Germinal center (tissue), 1 donor: ENCODE results near the gene TFB1M.
"Not testable (repeated sequence)": the region's sequence is repeated elsewhere in the genome, so short reads cannot be mapped to it uniquely, and the experiment has no call there.

ENCODE experiments used
- DNase-seq: peaks from one replicate; pipeline ENCODE4 v3.0.0; 2012; ENCODE audit warnings: mixed read lengths, low spot score

The TFB1M gene

DNA sequence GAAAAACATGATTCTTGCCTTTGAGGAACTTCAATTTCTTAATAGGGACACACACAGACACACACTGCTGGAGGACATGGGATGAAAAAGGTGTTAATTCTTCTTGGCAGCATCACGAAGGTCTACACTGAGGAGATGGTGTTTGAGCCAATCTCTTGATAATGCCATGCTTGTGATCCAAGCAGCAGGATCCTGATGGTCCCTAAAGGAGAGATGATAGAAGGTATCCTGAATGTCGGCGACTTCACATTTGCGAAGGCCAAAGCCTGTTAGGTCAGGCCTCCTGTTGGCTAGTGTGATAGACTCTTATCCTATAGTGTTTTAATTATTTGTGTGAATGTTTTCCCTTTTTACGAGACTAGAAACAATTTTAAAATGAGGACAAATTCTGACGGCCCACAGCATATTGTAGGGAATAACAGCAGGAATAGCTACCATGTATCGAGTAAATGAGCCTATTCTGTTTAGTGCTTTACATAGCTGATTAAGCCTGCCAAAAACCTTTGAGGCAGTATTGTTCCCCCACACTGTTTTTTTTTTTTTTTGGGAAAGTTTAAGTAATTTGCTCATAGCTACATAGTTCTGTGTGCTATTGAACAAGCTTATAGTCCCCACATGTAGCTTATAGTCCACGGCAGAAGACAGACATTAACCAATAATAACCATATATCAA, 15.3 kb upstream of the TFB1M start:
- DNase-seq = no peak

DNA sequence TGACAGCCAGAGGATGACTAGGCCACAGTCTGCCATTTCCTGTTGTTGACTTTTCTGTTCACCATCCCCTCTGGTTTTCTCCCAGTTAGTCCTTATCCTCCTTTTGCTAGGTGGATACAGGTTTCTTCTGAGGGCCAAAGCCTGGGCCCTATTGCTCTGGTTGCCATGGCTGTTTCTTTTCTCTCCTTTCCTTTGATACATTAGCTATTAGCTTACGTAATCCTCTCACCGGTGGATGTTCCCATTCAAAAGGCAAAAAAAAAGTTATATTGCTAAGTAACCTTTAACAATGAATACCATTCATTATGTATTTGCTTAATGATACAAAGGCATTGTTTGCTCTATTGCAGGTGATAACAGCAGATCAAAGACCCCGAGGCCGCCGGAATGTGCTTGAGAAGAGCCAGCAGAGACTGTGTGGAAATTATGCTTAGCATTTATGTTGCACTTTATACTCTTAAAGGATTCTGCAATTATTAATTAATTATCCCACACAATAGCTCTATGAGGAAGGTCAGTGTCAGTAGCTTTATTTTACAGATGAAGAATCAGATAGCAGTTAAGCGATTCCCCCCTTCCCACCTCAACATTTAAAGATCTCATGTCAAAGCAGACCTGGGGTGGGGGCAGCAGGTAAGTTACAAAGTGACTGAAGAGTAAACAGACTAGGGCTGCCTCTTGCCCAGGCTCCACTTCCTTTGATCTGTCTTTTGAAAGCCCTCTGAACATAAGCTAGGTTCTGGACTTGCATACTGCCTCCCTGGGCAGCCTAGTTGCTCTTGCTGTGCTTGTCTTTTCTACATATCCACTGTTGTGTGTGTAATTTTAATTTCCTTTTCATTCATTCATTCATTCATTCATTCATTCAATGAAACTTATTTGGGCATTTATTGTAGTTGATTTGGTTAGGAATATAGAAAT, 14.5 kb upstream of the TFB1M start:
- no peak for DNase-seq

DNA sequence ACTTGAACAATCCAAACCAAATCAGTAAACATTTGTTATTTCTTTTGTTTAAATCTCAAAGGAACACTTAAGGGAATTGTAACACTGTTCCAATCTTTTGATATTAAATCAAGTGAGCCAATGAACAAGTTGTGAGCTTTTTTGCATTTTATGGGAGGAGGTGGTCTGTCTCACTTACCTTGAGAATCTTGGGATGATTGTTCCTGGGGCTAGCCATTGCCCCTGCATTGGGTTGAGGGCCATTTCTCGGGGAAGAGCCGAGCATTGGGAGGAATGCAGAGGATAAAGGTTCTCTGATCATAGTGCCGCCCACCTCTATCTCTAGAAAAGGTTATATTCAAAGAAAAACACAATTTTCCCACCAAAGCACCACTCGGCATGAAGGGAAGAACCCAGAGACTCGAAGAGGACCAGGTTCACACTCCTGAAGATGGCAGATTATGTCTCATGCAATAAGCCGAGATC, 13.8 kb upstream of the TFB1M start:
- no peak for DNase-seq

DNA sequence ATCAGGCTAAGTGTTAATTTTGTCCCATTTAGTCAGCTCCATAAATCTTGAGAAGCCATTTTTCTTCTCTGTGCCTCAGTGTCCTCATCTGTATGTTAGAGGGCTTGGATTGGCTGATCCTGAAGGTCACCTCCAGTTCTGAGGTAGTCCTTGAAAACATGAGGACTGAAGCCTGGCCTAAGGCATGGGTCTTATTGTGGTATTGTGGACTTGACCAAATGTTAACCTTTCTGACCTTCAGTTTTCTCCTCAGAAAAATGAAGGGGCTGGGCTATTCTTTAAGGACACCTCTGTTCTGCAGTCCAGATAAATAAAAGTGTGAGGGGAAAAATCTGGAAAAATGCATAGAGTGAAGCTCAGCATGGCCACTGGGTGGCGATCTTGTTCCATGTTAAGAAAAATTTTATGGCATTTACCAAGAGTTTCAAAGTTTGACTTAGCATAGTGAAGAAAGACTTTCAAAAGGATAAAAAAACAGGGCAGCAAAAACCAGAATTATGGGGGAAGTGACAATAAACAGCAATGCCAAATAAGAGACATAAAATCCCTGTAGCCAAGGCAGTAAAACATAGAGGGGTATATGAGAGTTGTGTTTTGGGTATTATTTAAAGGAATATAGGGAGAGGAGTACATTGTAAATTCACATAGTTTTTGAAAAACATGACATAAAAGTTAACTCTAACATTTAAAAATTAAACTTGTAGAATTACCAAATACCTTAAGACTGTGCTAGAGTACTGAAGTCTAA, 13.2 kb upstream of the TFB1M start:
- DNase-seq = peak; percentile 15

DNA sequence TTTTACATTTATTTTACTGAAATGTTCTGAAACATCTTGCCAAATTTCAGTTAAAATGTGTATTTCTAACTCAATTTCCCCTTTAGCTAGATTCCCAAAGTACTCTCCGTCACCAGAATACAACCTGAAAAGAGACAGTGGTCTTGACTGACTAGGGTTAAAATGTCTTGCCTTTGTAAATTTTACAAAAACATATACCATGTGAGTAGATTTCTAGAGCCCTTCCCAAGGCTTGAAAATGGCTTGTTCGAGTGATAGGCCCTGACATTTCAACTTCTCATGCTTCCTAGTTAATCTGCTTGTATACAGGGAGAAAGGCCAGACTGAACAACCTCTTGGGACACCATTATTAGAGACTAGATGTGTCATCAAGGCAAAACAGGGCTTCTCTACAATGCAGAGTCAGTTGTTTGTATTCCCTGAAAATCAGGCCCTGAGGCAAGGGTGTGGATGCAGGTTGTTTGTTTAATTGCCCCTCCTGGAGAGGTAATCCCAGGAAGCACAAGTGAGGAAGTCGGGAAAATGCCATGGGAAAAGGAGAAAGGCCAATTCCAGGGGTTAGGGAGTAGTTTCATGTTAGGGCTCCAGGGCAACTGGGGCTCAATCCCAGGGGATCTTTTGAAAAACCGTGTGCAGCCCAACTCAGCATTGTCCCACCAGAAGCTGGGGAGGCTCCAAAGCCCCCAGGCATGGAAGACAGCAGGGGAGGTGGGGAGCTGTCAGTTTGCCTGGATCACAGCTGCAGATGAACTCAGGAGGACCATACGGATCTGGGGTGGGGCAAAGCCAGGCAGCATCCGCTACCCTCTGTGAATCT, 11.6 kb upstream of the TFB1M start:
- DNase-seq = no peak

DNA sequence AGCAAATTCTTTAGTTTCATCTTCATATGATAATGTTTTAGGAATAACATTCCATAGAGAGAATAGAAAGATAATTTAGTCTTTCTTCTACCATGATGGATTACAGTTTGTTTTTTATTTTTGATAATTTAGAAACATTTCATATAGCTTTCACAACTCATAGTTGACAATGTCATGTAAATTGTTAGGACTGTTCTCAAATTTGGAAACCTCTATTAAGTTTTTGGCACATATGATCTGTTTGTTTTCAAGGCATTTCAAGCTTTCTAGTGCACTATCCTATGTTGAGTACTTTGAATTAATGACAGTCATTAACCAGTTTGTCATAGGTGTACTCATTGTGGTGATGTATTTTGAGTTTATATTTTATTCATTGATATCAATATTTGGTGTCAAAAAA, 10.7 kb upstream of the TFB1M start:
- DNase-seq = no peak

DNA sequence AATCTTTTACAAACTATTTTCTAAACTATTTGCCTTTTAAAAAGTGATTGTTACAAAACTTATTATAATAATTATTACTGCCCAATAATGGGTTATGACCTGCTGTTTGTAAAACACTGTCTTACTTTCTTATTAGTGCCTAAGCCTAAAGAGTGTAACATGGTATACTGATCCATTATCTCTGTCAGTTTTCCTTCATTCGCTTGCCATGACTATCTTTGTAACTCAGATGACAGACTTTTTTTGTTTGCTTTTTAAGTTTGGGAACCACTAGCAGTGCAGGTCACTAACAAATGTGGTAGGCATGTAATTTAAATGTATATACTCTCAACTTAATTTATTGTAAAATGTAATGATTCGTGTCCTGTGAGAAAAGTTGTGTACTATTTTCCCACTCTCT, 9.9 kb upstream of the TFB1M start:
- DNase-seq = no peak

DNA sequence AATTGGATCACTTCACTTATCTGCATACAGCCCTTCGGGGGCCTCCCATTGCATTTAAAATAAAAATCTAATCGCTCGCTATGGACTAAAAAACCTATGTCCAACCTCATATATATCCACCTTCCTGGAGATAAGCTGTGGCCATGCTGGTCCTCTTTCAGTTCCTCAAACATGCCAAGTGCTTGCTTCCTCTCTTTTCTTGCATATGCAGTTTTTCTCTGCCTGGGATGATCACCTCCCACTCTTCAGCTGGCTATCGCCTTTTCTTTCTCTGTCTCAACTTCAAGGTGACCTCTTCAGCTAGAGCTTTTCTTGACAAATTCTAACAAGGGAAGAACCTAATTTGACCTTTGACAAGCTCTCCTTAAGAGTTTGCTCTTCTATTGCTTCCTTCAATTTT, 5.6 kb upstream of the TFB1M start:
- no peak for DNase-seq

DNA sequence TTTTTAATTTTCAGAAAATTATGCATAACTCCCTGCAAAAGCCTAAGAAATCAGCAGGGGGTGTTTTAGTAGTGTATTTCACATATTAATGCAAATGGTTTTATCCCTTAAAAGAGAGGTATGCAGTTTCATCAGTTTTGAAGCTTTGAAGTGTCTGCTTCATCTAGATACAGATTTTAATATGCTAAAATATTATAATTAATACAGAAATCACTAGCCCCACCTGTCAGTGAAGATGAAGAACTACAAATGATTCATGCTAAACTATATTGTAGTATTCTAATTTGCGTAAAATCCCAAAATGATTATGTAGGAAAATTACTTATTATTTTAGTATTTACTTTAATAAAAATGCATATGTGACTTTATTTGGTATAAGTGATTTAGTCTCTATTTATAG, 2.9 kb upstream of the TFB1M start:
- DNase-seq = no peak

DNA sequence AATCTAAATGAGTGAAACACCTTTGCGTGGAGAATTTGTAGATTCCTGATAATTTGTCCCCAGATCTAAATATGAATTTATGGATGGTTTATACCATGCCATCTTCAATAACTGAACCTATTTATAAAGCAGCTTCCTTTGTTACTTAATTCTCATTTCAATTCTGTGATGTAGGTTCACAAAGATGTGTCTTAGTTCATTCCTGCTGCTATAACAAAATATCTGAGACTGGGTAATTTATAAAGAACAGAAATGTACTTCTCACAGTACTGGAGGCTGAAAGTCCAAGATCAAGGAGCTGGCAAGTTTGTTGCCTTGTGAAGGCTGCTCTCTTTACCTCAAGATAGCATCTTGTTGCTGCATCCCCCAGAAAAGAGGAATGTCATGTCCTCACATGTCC, 2.1 kb upstream of the TFB1M start:
- DNase-seq = no peak

DNA sequence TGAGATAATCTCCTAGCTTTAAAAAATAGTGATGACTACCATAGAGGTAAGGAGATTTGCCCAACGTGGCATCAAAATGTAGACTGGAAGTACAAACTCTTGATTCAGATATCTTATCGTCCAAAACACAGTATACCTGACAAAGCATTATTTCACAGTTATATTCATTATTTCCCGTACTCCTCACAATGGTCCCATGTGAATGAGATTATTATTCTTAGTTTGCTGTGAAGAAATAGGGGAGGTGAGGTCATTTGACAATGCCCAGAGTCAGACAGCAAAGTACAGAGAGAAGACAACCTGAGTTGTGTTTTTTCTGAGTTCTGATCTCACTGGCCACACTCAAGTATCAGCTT, 1.2 kb upstream of the TFB1M start:
- no peak for DNase-seq

DNA sequence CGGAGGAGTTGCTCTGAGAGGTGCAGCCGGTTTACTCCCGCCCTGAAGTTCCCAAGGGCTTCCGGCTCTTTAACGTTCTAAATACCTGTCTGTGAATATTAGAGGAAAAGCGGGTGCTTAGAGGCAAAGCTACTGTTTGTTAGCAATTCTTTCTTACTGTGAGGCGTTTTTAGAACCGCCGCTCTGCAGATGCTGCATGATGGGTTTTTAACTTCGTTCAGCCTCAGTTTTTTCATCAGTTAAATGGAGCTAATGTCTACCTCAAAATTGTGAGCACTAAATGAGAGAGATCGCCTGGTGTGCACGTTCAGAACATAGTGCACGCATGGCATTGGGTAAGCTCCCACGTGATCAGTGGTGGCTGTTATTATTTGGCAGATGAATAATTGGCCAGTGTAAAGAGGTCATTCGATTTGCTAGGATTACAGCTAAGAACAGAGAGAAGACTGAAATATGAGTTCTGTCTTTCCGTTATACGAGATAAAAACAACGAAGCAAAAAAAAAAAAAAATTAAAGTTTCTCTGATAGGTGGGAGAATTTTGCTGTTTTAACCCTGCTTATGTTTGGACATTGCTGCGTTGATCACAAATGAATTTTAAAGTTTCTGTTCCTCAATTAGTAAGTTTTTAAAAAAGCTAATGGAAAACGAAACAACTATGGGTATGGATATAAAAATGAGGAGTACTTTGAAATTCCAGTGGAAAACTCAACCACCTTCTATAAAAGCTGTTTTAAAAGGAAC, 660 bp upstream of the TFB1M start:
- DNase-seq = peak; percentile 54

DNA sequence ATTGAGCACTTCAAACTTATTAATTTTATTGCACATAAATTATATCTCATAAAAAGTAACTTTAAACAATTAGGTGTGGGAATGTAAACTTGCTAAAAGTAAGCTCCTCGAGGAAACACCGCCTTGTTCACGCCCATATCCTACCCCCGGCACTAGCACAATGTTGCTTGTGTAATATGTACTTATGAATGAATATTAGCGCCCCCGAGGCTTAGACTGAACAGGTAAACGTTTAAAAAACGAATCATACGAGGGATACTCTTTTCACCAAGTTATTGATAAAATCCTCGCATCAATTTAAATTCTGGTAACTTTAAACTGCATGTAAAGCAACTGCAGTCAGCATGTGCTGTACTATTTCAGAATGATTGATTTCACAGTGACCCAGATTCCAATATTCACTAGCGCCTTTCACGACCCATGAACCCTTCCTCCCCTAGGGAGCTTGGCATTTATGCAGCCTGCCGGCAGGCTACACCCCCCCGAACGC, 637 bp downstream of the TFB1M start:
- peak; percentile 26 for DNase-seq

DNA sequence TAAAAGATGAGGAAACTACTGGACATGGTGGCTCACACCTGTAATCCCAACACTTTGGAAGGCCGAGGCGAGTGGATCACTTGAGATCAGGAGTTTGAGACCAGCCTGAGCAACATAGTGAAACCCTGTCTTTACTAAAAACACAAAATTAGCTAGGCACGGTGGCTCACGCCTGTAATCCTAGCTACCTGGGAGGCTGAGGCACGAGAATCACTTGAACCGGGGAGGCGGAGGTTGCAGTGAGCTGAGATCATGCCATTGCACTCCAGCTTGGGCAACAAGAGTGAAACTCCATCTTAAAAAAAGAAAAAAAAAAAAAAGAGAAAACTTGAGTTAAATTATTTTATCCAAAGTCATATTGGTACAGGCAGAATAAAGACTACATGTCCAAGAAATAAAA, 1.3 kb downstream of the TFB1M start:
- not testable (repeated sequence) for DNase-seq

DNA sequence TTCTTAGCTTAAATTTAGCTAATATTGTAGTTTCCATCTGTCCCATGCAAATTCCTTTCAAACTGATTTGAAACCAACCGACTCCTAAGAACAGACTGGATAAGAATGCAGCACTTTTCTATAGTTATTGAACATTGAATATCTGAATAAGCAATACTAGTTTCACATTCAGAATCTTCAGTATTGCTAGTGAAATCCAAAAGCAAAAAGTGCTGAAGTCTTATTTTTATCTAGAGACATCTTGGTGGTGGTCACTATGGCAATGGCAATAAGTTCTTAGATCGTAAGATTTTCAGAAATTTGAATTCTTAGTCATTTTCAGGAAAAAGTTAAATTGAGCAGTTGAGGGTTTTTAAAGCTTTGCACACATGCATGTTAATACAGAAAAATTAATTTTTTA, 2.7 kb downstream of the TFB1M start:
- DNase-seq = no peak

DNA sequence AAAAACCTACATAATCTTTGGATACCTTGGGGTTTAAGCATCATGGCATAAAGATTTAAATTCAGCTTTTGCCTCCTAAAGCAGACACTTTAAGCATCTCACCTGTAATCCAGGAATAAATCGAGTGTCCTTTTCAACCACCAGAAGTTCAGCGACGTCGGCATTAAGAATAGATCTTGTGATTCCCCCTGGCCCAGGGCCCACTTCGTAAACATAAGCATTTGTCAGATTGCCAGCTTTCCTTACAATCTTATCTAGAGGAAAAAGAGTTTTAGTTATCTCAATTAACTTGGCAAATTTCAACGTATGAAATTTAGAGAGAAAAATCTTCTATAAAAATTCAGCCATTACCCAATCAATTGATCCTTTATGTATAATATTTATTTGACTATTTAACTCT, 3.2 kb downstream of the TFB1M start:
- DNase-seq = no peak

DNA sequence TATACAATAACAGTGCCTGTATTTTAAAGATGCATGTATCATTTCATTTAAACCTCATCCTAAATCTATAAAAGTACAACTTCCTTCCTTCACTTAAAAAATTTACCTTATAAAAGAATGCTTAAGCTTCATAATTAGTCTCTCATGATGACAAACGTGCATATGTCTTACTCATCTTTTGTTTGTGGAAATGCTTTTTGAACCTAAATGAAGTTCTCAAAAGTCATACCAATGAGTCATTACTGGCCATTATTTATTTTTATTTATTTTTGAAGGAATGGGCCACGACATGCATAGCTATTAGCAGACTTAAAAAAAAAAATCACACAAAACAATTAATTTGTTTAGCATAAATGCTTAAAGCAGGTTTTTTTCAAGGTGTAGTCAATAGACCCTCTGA, 3.7 kb downstream of the TFB1M start:
- DNase-seq = no peak

DNA sequence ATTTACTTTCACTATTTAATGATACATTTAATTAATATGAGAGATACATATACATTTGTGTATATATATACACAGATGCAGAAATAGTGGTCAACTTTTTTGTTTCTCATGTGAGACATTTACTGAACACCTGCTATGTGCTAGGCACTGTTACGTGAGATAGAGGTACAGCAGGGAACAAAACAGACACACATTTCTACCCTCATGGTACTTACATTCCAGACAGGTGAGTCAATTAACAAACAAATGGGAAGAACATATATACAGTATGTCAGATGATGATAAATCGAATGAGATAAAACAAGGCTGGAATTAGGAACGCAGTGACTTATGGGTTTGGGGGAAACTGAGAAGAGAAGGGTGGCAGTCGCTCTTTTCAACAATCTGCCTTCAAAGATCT, 5.1 kb downstream of the TFB1M start:
- DNase-seq = no peak

DNA sequence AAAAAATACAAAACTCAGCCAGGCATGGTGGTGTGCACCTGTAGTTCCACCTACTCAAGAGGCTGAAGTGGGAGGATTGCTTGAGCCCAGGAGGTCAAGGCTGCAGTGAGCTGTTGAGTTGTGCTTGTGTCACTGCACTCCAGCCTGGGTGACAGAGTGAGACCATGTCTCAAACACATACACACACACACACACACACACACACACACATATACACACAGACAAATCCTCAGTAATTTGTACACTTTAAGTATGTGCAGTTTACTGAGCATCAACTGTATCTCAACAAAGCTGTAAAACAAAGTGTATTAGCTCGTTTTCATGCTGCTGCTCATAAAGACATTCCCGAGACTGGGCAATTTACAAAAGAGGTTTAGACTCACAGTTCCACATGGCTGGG, 7.3 kb downstream of the TFB1M start:
- no peak for DNase-seq

DNA sequence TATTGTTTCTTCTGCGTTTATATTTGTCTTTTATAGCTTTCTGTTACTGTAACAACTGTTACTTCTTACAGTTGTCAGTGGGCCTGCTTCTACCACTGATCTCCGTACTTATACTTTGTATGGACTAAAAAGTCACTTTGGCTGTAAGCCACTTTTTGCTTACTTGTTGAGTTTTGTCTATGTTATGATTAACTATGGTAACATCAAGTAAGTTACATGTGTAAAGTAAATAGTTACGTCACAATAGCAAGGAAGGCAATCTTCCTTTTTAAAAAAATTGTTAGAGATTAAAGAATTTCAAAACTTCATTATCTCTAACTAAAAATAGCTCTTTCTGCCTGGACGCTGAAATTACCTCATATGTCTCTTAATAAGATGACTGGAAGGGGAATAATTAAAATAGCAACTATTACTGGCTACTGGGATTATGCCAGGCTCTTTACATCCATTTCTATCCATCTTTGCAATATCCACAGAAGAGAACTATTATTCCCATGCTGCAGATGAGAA, 10.9 kb downstream of the TFB1M start:
- DNase-seq = no peak

DNA sequence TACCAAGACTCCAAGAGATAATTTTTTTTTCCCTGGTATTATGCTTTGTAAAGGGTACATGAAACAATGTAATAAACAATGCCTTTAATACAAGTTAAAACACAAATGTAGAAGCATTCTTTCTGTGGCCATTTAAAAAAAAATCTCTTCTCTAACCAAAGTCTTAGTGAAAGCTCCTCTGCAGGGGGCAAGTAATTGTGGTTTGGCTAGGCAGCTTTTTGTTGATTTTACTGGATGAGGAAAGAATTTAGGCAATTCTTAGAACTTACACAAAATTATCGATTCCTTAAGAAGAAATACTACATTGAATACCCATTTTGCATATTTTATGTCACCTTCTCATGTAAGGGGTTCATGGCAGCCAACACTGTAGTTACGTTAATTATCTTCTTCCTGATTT, 12.4 kb downstream of the TFB1M start:
- DNase-seq = no peak
